OCI-LY7 (cell line): ENCODE data around the gene LIPT2. TPM values are rescaled to one million over a fixed set of nuclear protein-coding genes. Genes with fewer than 3 reads are reported as not detected.

Experiments
- Bru-seq: library from RNA; stranded (reverse); fragments of 400-500 nt; gene quantifications from one replicate; lab custom pipeline; 2021; lab: Mats Ljungman, UMichigan
- BruChase-seq, 2 experiments: library from RNA; stranded (reverse); fragments of 400-500 nt; gene quantifications; one replicate each; lab custom pipeline; 2021; lab: Mats Ljungman, UMichigan
- BruUV-seq: library from RNA; stranded (reverse); fragments of 400-500 nt; replicated peaks from 2 replicates; lab custom pipeline; 2021; lab: Mats Ljungman, UMichigan
- CTCF ChIA-PET: fragments of 300-600 bp; sonication (Branson Sonifier 250); formaldehyde crosslinking; loops from one replicate; lab custom pipeline; 2022; ENCODE audit warnings: antibody characterized with exemption; ENCODE audit not compliant: unreplicated experiment; lab: Charles Lee
- POLR2A ChIA-PET: fragments of 300-600 bp; sonication (Branson Sonifier 250); formaldehyde crosslinking; loops from one replicate; lab custom pipeline; 2022; ENCODE audit warnings: antibody characterized with exemption; lab: Charles Lee
- DNase-seq: peaks from one replicate; pipeline ENCODE4 v3.0.0-alpha.2; 2015; ENCODE audit warnings: low spot score
- H2AFZ ChIP-seq: fragments of 200-600 bp; sonication (generic), shearing (Covaris generic); 2 replicates; pipeline ENCODE4 v1.6.1; 2014; ENCODE audit warnings: mild to moderate bottlenecking, antibody characterized with exemption, low read length, moderate library complexity
- H3K27ac ChIP-seq: fragments of 200-600 bp; sonication (generic); 2 replicates; pipeline ENCODE4 v1.5.1; 2014; ENCODE audit warnings: mixed run types, low read depth, mild to moderate bottlenecking, moderate library complexity, low read length, inconsistent platforms; ENCODE audit not compliant: poor library complexity, severe bottlenecking
- H3K36me3 ChIP-seq: fragments of 200-600 bp; sonication (generic); 2 replicates; pipeline ENCODE4 v1.6.1; 2014; ENCODE audit warnings: mild to moderate bottlenecking, antibody characterized with exemption, low read length, moderate library complexity, mixed read lengths; ENCODE audit not compliant: insufficient read depth
- H3K4me1 ChIP-seq: fragments of 200-600 bp; sonication (generic); 2 replicates; pipeline ENCODE4 v1.5.1; 2014; ENCODE audit warnings: mild to moderate bottlenecking, low read length; ENCODE audit not compliant: insufficient read depth, poor library complexity, severe bottlenecking
- H3K4me2 ChIP-seq: fragments of 200-600 bp; sonication (generic); 2 replicates; pipeline ENCODE4 v1.6.1; 2014; ENCODE audit warnings: mild to moderate bottlenecking, low read length
- H3K4me3 ChIP-seq: fragments of 200-600 bp; sonication (generic); 2 replicates; pipeline ENCODE4 v1.5.1; 2014; ENCODE audit warnings: mild to moderate bottlenecking, low read depth, low read length; ENCODE audit not compliant: poor library complexity, severe bottlenecking
- H3K79me2 ChIP-seq: fragments of 200-600 bp; sonication (generic); 2 replicates; pipeline ENCODE4 v1.6.1; 2016; ENCODE audit warnings: low read depth, mild to moderate bottlenecking, low read length, moderate library complexity, mixed read lengths; ENCODE audit not compliant: insufficient read depth
- H3K9me2 ChIP-seq: fragments of 200-600 bp; sonication (generic); 2 replicates; pipeline ENCODE4 v1.6.1; 2016; ENCODE audit warnings: mild to moderate bottlenecking, low read length, mixed read lengths; ENCODE audit not compliant: insufficient read depth
- H3K9me3 ChIP-seq: fragments of 200-600 bp; sonication (generic); 2 replicates; pipeline ENCODE4 v1.6.1; 2014; ENCODE audit warnings: mild to moderate bottlenecking, mixed run types, low read length, mixed read lengths
- H4K20me1 ChIP-seq: fragments of 200-600 bp; sonication (generic); 2 replicates; pipeline ENCODE4 v1.6.1; 2014; ENCODE audit warnings: mild to moderate bottlenecking, antibody characterized with exemption, low read length, moderate library complexity, mixed read lengths; ENCODE audit not compliant: insufficient read depth
- CTCF ChIP-seq: fragments of 200-600 bp; sonication (generic); conservative IDR thresholded peaks from 2 replicates; pipeline ENCODE4 v1.5.1; 2014; ENCODE audit warnings: mild to moderate bottlenecking, antibody characterized with exemption, low read length, moderate library complexity, mixed read lengths
- EZH2phosphoT487 ChIP-seq: fragments of 200-600 bp; sonication (generic); IDR thresholded peaks from 2 replicates; pipeline ENCODE4 v1.6.1; 2018; ENCODE audit warnings: low read depth, borderline replicate concordance, mild to moderate bottlenecking, mixed run types, antibody characterized with exemption, low read length, moderate library complexity, mixed read lengths
- intact Hi-C: fragments of 100-400 bp; cut with micrococcal nuclease; formaldehyde crosslinking; loops from one replicate; pipeline ENCODE4 v1.10.0; 2022; ENCODE audit not compliant: unreplicated experiment
- long read RNA-seq: library from polyadenylated mRNA; stranded (forward); transcript quantifications from one replicate; pipeline ENCODE4 v2.0.0, GENCODE V29; 2022
- total RNA-seq, 2 experiments: library from RNA; depleted of rRNA in 1 of 2; stranded (reverse); fragments of >200 nt in 1 of 2; shearing (Covaris generic) in 1 of 2; gene quantifications; 2 replicates each; pipeline ENCODE4 v1.2.3, GENCODE V29; 2014 to 2022

Gene LIPT2
- total RNA-seq (2014; rRNA removed; shearing (Covaris generic)) (11.8 and 14.3 TPM in 2 replicates), total RNA-seq (2022) (10.9 TPM in 2 replicates), Bru-seq, nascent RNA (percentile 64 among the genes with signal in this experiment), BruChase-seq, experiment 1, labeled RNA remaining after a 6-hour chase (percentile 46 among the genes with signal in this experiment), BruChase-seq, experiment 2, labeled RNA remaining after a 2-hour chase (percentile 60 among the genes with signal in this experiment)
- long read RNA-seq, transcript LIPT2-201 (2 exons, 1,018 nt) = major isoform, 36 of 49 reads
- long read RNA-seq, partial matches to known transcripts = 0 of 49 reads
- long read RNA-seq, other reads (novel, unspliced or antisense) = 11 of 49 reads

- intact Hi-C loops = loop anchor here (1.0 to 5.0 kb wide), 2 partner anchors 255 to 511 kb away; partner anchors contain the start of genes RNF169 and UCP2
- BruUV-seq = no TSS peak
- DNase-seq = peak; percentile 99
- 0 out of 2 replicates have a peak, but pooled peaks cover 7% of the 10 kb centered on the region for H3K36me3 ChIP-seq
- peak within 1 kb of the TSS; percentile 81 for H3K4me2 ChIP-seq
- H3K9me3 ChIP-seq = peaks cover 6% of the 10 kb centered on the region; the same call in 1 of the 2 replicates
- H3K9me2 ChIP-seq = no peaks in the 10 kb centered on the region
- no peak for TF ChIP-seq EZH2phosphoT487
- TF ChIP-seq CTCF = no peak
- H4K20me1 ChIP-seq = no peaks in the 10 kb centered on the region
- ChIA-PET POLR2A (interaction anchor here (0.6 to 2.7 kb wide), 12 partner anchors 9 to 1239 kb away, joined by 3 to 11 read pairs (median 3); no protein-coding TSS in a partner anchor), CTCF (interaction anchor here (1.3 kb wide), 1 partner anchor 43 kb away, joined by 5 read pairs; no protein-coding TSS in a partner anchor)
- peaks cover 17% of the 10 kb centered on the region for H3K4me1 ChIP-seq
- peak within 1 kb of the TSS; percentile 83 for H3K4me3 ChIP-seq
- H3K79me2 ChIP-seq = no peaks in the 10 kb centered on the region
- peak within 1 kb of the TSS; percentile 84 for H2AFZ ChIP-seq
- peak within 1 kb of the TSS; percentile 90 for H3K27ac ChIP-seq
Observed at GRCh38 chr11:74492974-74493790, at the start of gene LIPT2. Gene LIPT2 (minus strand): TSS chr11:74493724. CDS start chr11:74493703, 21 bp downstream.

GRCh38 chr11:74541466-74541865 is 47.9 kb upstream of the LIPT2 start:
- CTCF ChIA-PET = no interaction called here

More at GRCh38 chr11:74541466-74541865, 47.9 kb upstream of the LIPT2 start:
- Histone ChIP-seq H4K20me1 (no peaks in the 10 kb centered on the region), H3K36me3 (no peaks in the 10 kb centered on the region), H3K4me2 (no peak overlapping the region), H3K9me2 (no peaks in the 10 kb centered on the region), H3K4me3 (no peak overlapping the region), H3K79me2 (no peaks in the 10 kb centered on the region), H3K9me3 (peaks cover 14% of the 10 kb centered on the region), H3K27ac (no peak overlapping the region), H2AFZ (no peak overlapping the region), H3K4me1 (no peaks in the 10 kb centered on the region)
- TF ChIP-seq CTCF = no peak
- TF ChIP-seq EZH2phosphoT487 = no peak
- BruUV-seq = no TSS peak
- intact Hi-C loops = no loop called here
- POLR2A ChIA-PET = no interaction called here
- DNase-seq = no peak
